Measurements from ENCODE around the gene GREB1.

Gene GREB1

GRCh38 chr2:11542275-11542819, 8.5 kb downstream of the GREB1 start:
- Histone ChIP-seq H3K4me1 (no peaks in the 10 kb centered on the region), H3K27me3 (no peaks in the 10 kb centered on the region), H3K4me3 (ENCODE audit: low read depth, low read length) (no peak overlapping the region), H3K9me3 (no peaks in the 10 kb centered on the region), H3K36me3 (no peaks in the 10 kb centered on the region)
- no peak for DNase-seq
- TF ChIP-seq CTCF (IDR thresholded peaks at IDR 0.05; ENCODE audit: low read depth, low read length): no peak

GRCh38 chr2:11543337-11544216, 9.7 kb downstream of the GREB1 start:
- H3K27me3 ChIP-seq: no peaks in the 10 kb centered on the region
- no peaks in the 10 kb centered on the region for H3K4me1 ChIP-seq
- no peaks in the 10 kb centered on the region for H3K36me3 ChIP-seq
- H3K9me3 ChIP-seq: no peaks in the 10 kb centered on the region
- DNase-seq: no peak
- TF ChIP-seq CTCF (IDR thresholded peaks at IDR 0.05; ENCODE audit: low read depth, low read length): no peak
- no peak overlapping the region for H3K4me3 ChIP-seq (ENCODE audit: low read depth, low read length)

GRCh38 chr2:11546072-11546471, 12.2 kb downstream of the GREB1 start:
- Histone ChIP-seq H3K27me3 (no peaks in the 10 kb centered on the region), H3K9me3 (no peaks in the 10 kb centered on the region), H3K36me3 (no peaks in the 10 kb centered on the region), H3K4me3 (ENCODE audit: low read depth, low read length) (no peak overlapping the region), H3K4me1 (no peaks in the 10 kb centered on the region)
- no peak for TF ChIP-seq CTCF (IDR thresholded peaks at IDR 0.05; ENCODE audit: low read depth, low read length)
- no peak for DNase-seq

GRCh38 chr2:11547912-11548497, 14.2 kb downstream of the GREB1 start:
- Histone ChIP-seq H3K4me1 (no peaks in the 10 kb centered on the region), H3K27me3 (no peaks in the 10 kb centered on the region), H3K9me3 (no peaks in the 10 kb centered on the region), H3K4me3 (ENCODE audit: low read depth, low read length) (no peak overlapping the region), H3K36me3 (no peaks in the 10 kb centered on the region)
- TF ChIP-seq CTCF (IDR thresholded peaks at IDR 0.05; ENCODE audit: low read depth, low read length): no peak
- DNase-seq: no peak

- Histone ChIP-seq H3K9me3 (no peaks in the 10 kb centered on the region), H3K27me3 (no peaks in the 10 kb centered on the region), H3K4me3 (ENCODE audit: low read depth, low read length) (no peak overlapping the region), H3K36me3 (no peaks in the 10 kb centered on the region), H3K4me1 (no peaks in the 10 kb centered on the region)
- no peak for TF ChIP-seq CTCF (IDR thresholded peaks at IDR 0.05; ENCODE audit: low read depth, low read length)
- DNase-seq: no peak
Measured at GRCh38 chr2:11550302-11550701, 16.5 kb downstream of the GREB1 start.
